Fibroblast of lung (primary cell): ENCODE data around the gene KCNG3. TPM values are rescaled to one million over a fixed set of nuclear protein-coding genes. Genes with fewer than 3 reads are reported as not detected.

ENCODE experiments used
- DNase-seq, 2 donors: peaks; one replicate each; pipeline versions ENCODE4 v3.0.0 to v3.0.0-alpha.2; 2010; ENCODE audit warnings: low read depth in 2 of 2
- H2AFZ ChIP-seq: 2 replicates; pipeline ENCODE4 v1.5.1; 2012; ENCODE audit warnings: low read length, control low read depth, inconsistent platforms
- H3K27ac ChIP-seq: 2 replicates; pipeline ENCODE4 v1.5.1; 2011; ENCODE audit warnings: low read length, control low read depth; ENCODE audit not compliant: insufficient read depth
- H3K27me3 ChIP-seq: 2 replicates; pipeline ENCODE4 v1.5.1; 2011; ENCODE audit warnings: mild to moderate bottlenecking, low read length; ENCODE audit not compliant: control insufficient read depth, insufficient read depth
- H3K36me3 ChIP-seq: 2 replicates; pipeline ENCODE4 v1.5.1; 2011; ENCODE audit warnings: low read length; ENCODE audit not compliant: control insufficient read depth, insufficient read depth
- H3K4me1 ChIP-seq: 2 replicates; pipeline ENCODE4 v1.5.1; 2011; ENCODE audit warnings: low read length; ENCODE audit not compliant: control insufficient read depth, insufficient read depth; ENCODE audit errors: extremely low read depth
- H3K4me2 ChIP-seq: 2 replicates; pipeline ENCODE4 v1.5.1; 2011; ENCODE audit warnings: low read length, control low read depth; ENCODE audit not compliant: insufficient read depth; ENCODE audit errors: extremely low read depth
- H3K4me3 ChIP-seq, 4 experiments: fragments of 200-600 bp in 1 of 4; sonication (generic) in 1 of 4; replicated peaks in 1 of 4; 2 replicates each; pipeline ENCODE4 v1.5.1; 2011 to 2016; ENCODE audit warnings: low read length in 4 of 4, low read depth in 3 of 4, mild to moderate bottlenecking in 3 of 4, control low read depth in 2 of 4, inconsistent platforms in 1 of 4, mixed read lengths in 1 of 4; ENCODE audit not compliant: insufficient read depth in 1 of 4; ENCODE audit errors: control extremely low read depth in 1 of 4
- H3K79me2 ChIP-seq: 2 replicates; pipeline ENCODE4 v1.5.1; 2012; ENCODE audit warnings: mild to moderate bottlenecking, low read length, inconsistent platforms; ENCODE audit not compliant: control insufficient read depth, insufficient read depth
- H3K9ac ChIP-seq: 2 replicates; pipeline ENCODE4 v1.5.1; 2011; ENCODE audit warnings: mild to moderate bottlenecking, low read length, control low read depth; ENCODE audit not compliant: insufficient read depth
- H3K9me3 ChIP-seq: 2 replicates; pipeline ENCODE4 v1.5.1; 2012; ENCODE audit warnings: low read depth, low read length; ENCODE audit not compliant: control insufficient read depth, insufficient read depth
- H4K20me1 ChIP-seq: 2 replicates; pipeline ENCODE4 v1.5.1; 2011; ENCODE audit warnings: low read length; ENCODE audit not compliant: control insufficient read depth, insufficient read depth; ENCODE audit errors: extremely low read depth
- CTCF ChIP-seq, 2 donors: IDR thresholded peaks in 1 of 2; conservative IDR thresholded peaks in 1 of 2; 1 replicate in 1 of 2; 2 replicates in 1 of 2; pipeline ENCODE4 v1.5.1; 2011 to 2012; ENCODE audit warnings: low read length in 2 of 2, control low read depth in 1 of 2, inconsistent platforms in 1 of 2, low read depth in 1 of 2, mild to moderate bottlenecking in 1 of 2
- EZH2 ChIP-seq: IDR thresholded peaks from 2 replicates; pipeline ENCODE4 v1.5.1; 2012; ENCODE audit warnings: low read length, control low read depth, mild to moderate bottlenecking; ENCODE audit errors: missing control alignments
- polyA plus RNA-seq, 2 donors: library from polyadenylated mRNA; depleted of rRNA in 1 of 2; stranded (reverse) in 1 of 2; unstranded in 1 of 2; fragments of >200 nt; gene quantifications; 2 replicates each; pipeline ENCODE4 v1.2.1, GENCODE V29; 2011 to 2012; ENCODE audit warnings: missing spikeins in 1 of 2
- total RNA-seq: library from RNA; depleted of rRNA; stranded (reverse); fragments of >200 nt; gene quantifications from 2 replicates; pipeline ENCODE4 v1.2.1, GENCODE V29; 2014

The KCNG3 gene
- total and polyA plus RNA-seq, 2 donors (not counting 1 experiment from before 2014, with no cell fraction given) = 0.01 TPM; not detected in 1

- H3K9me3 ChIP-seq = no peaks in the 10 kb centered on the region
- DNase-seq = no peak
- TF ChIP-seq CTCF (conservative IDR thresholded peaks at IDR 0.05 in 1 of 2, IDR thresholded peaks at IDR 0.05 in 1 of 2; ENCODE audit: low read depth in 1 of 2, low read length in 2 of 2) (no peak), EZH2 (no peak)
- no peaks in the 10 kb centered on the region for H3K36me3 ChIP-seq
- no peak overlapping the region for H3K27ac ChIP-seq
- H3K4me3 ChIP-seq = no peak overlapping the region
- peaks cover 16% of the 10 kb centered on the region for H3K27me3 ChIP-seq
- H3K9ac ChIP-seq = no peak overlapping the region
- no peaks in the 10 kb centered on the region for H4K20me1 ChIP-seq
- no peak overlapping the region for H2AFZ ChIP-seq
- no peak overlapping the region for H3K4me2 ChIP-seq
- no peaks in the 10 kb centered on the region for H3K4me1 ChIP-seq
- no peaks in the 10 kb centered on the region for H3K79me2 ChIP-seq
Measured at GRCh38 chr2:42488297-42488696, 5.5 kb downstream of the KCNG3 start.

- Histone ChIP-seq H3K27me3 (peaks cover 3% of the 10 kb centered on the region), H3K9ac (no peak overlapping the region), H3K27ac (no peak overlapping the region), H3K36me3 (no peaks in the 10 kb centered on the region), H3K4me1 (no peaks in the 10 kb centered on the region), H3K79me2 (no peaks in the 10 kb centered on the region), H3K4me2 (no peak overlapping the region), H2AFZ (no peak overlapping the region), H3K9me3 (no peaks in the 10 kb centered on the region), H3K4me3 (no peak overlapping the region), H4K20me1 (no peaks in the 10 kb centered on the region)
- no peak for DNase-seq
- TF ChIP-seq CTCF (conservative IDR thresholded peaks at IDR 0.05 in 1 of 2, IDR thresholded peaks at IDR 0.05 in 1 of 2; ENCODE audit: low read depth in 1 of 2, low read length in 2 of 2) (no peak), EZH2 (no peak)
Measured at GRCh38 chr2:42486145-42486906, 7.5 kb downstream of the KCNG3 start.

GRCh38 chr2:42480402-42480801 is 13.4 kb downstream of the KCNG3 start:
- Histone ChIP-seq H3K27ac (no peak overlapping the region), H3K4me1 (no peaks in the 10 kb centered on the region), H3K36me3 (no peaks in the 10 kb centered on the region), H4K20me1 (no peaks in the 10 kb centered on the region), H3K9ac (no peak overlapping the region), H3K27me3 (no peaks in the 10 kb centered on the region), H3K9me3 (no peaks in the 10 kb centered on the region), H3K79me2 (no peaks in the 10 kb centered on the region), H3K4me2 (no peak overlapping the region), H3K4me3 (no peak overlapping the region), H2AFZ (no peak overlapping the region)
- TF ChIP-seq CTCF (conservative IDR thresholded peaks at IDR 0.05 in 1 of 2, IDR thresholded peaks at IDR 0.05 in 1 of 2; ENCODE audit: low read depth in 1 of 2, low read length in 2 of 2) = no peak
- no peak for TF ChIP-seq EZH2
- no peak for DNase-seq
